ENCODE measurements around the gene HBM.
A peak's percentile ranks its signal among the peaks of the same experiment; 100 is the strongest.
"Not testable (repeated sequence)": the region's sequence is repeated elsewhere in the genome, so short reads cannot be mapped to it uniquely, and the experiment has no call there.

HBM gene

GRCh38 chr16:165539-166374, at the start of gene HBM:
HBM (plus strand) TSS chr16:165978; CDS start chr16:165998, 20 bp downstream.
- no peak for DNase-seq

- no peak for DNase-seq
Measured at GRCh38 chr16:116015-116414, 49.8 kb upstream of the HBM start.

- peak; percentile 51 for DNase-seq
Measured at GRCh38 chr16:117379-118365, 48.1 kb upstream of the HBM start.

- DNase-seq = no peak
Measured at GRCh38 chr16:118857-119256, 46.9 kb upstream of the HBM start.

- DNase-seq = no peak
Measured at GRCh38 chr16:119295-119694, 46.5 kb upstream of the HBM start.

GRCh38 chr16:119835-120491, 45.8 kb upstream of the HBM start:
- DNase-seq = no peak

- DNase-seq = no peak
Measured at GRCh38 chr16:120756-121155, 45.0 kb upstream of the HBM start.

- no peak for DNase-seq
Measured at GRCh38 chr16:122361-122760, 43.4 kb upstream of the HBM start.

GRCh38 chr16:123558-124350, 42.0 kb upstream of the HBM start:
- not testable (repeated sequence) for DNase-seq

- no peak for DNase-seq
Measured at GRCh38 chr16:125011-125410, 40.8 kb upstream of the HBM start.

GRCh38 chr16:129075-129474, 36.7 kb upstream of the HBM start:
- DNase-seq = no peak

GRCh38 chr16:130533-131173, 35.1 kb upstream of the HBM start:
- no peak for DNase-seq

- no peak for DNase-seq
Measured at GRCh38 chr16:132120-132519, 33.7 kb upstream of the HBM start.

- no peak for DNase-seq
Measured at GRCh38 chr16:133716-134115, 32.1 kb upstream of the HBM start.

GRCh38 chr16:138049-138417, 27.7 kb upstream of the HBM start:
- DNase-seq = peak; percentile 49

- DNase-seq = no peak
Measured at GRCh38 chr16:140175-140857, 25.5 kb upstream of the HBM start.

GRCh38 chr16:142405-142967, 23.3 kb upstream of the HBM start:
- DNase-seq = no peak

- DNase-seq = no peak
Measured at GRCh38 chr16:143047-143446, 22.7 kb upstream of the HBM start.

GRCh38 chr16:143456-143855, 22.3 kb upstream of the HBM start:
- DNase-seq = no peak

- DNase-seq = no peak
Measured at GRCh38 chr16:144797-145252, 21.0 kb upstream of the HBM start.

GRCh38 chr16:146646-147045, 19.1 kb upstream of the HBM start:
- no peak for DNase-seq
